ENCODE results near the gene KANSL3. TPM values are rescaled to one million over a fixed set of nuclear protein-coding genes. Genes with fewer than 3 reads are reported as not detected.

KANSL3 gene
- total and polyA plus RNA-seq, 9 of the 15 experiments (the other 6 are each of a cell fraction or from before 2014, with no cell fraction given) = 11.3 to 43.7 (median 27.9) TPM

GRCh38 chr2:96564026-96564425, 74.1 kb downstream of the KANSL3 start (continued):
- TF ChIP-seq, protein P1, sequence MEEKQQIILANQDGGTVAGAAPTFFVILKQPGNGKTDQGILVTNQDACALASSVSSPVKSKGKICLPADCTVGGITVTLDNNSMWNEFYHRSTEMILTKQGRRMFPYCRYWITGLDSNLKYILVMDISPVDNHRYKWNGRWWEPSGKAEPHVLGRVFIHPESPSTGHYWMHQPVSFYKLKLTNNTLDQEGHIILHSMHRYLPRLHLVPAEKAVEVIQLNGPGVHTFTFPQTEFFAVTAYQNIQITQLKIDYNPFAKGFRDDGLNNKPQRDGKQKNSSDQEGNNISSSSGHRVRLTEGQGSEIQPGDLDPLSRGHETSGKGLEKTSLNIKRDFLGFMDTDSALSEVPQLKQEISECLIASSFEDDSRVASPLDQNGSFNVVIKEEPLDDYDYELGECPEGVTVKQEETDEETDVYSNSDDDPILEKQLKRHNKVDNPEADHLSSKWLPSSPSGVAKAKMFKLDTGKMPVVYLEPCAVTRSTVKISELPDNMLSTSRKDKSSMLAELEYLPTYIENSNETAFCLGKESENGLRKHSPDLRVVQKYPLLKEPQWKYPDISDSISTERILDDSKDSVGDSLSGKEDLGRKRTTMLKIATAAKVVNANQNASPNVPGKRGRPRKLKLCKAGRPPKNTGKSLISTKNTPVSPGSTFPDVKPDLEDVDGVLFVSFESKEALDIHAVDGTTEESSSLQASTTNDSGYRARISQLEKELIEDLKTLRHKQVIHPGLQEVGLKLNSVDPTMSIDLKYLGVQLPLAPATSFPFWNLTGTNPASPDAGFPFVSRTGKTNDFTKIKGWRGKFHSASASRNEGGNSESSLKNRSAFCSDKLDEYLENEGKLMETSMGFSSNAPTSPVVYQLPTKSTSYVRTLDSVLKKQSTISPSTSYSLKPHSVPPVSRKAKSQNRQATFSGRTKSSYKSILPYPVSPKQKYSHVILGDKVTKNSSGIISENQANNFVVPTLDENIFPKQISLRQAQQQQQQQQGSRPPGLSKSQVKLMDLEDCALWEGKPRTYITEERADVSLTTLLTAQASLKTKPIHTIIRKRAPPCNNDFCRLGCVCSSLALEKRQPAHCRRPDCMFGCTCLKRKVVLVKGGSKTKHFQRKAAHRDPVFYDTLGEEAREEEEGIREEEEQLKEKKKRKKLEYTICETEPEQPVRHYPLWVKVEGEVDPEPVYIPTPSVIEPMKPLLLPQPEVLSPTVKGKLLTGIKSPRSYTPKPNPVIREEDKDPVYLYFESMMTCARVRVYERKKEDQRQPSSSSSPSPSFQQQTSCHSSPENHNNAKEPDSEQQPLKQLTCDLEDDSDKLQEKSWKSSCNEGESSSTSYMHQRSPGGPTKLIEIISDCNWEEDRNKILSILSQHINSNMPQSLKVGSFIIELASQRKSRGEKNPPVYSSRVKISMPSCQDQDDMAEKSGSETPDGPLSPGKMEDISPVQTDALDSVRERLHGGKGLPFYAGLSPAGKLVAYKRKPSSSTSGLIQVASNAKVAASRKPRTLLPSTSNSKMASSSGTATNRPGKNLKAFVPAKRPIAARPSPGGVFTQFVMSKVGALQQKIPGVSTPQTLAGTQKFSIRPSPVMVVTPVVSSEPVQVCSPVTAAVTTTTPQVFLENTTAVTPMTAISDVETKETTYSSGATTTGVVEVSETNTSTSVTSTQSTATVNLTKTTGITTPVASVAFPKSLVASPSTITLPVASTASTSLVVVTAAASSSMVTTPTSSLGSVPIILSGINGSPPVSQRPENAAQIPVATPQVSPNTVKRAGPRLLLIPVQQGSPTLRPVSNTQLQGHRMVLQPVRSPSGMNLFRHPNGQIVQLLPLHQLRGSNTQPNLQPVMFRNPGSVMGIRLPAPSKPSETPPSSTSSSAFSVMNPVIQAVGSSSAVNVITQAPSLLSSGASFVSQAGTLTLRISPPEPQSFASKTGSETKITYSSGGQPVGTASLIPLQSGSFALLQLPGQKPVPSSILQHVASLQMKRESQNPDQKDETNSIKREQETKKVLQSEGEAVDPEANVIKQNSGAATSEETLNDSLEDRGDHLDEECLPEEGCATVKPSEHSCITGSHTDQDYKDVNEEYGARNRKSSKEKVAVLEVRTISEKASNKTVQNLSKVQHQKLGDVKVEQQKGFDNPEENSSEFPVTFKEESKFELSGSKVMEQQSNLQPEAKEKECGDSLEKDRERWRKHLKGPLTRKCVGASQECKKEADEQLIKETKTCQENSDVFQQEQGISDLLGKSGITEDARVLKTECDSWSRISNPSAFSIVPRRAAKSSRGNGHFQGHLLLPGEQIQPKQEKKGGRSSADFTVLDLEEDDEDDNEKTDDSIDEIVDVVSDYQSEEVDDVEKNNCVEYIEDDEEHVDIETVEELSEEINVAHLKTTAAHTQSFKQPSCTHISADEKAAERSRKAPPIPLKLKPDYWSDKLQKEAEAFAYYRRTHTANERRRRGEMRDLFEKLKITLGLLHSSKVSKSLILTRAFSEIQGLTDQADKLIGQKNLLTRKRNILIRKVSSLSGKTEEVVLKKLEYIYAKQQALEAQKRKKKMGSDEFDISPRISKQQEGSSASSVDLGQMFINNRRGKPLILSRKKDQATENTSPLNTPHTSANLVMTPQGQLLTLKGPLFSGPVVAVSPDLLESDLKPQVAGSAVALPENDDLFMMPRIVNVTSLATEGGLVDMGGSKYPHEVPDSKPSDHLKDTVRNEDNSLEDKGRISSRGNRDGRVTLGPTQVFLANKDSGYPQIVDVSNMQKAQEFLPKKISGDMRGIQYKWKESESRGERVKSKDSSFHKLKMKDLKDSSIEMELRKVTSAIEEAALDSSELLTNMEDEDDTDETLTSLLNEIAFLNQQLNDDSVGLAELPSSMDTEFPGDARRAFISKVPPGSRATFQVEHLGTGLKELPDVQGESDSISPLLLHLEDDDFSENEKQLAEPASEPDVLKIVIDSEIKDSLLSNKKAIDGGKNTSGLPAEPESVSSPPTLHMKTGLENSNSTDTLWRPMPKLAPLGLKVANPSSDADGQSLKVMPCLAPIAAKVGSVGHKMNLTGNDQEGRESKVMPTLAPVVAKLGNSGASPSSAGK (IDR thresholded peaks at IDR 0.05) = no peak
- TF ChIP-seq ZNF77 (CRISPR knock-in tag; IDR thresholded peaks at IDR 0.05) = no peak
- TF ChIP-seq MXI1 (IDR thresholded peaks at IDR 0.05; ENCODE audit: low read depth, low read length) = no peak
- TF ChIP-seq KHSRP (IDR thresholded peaks at IDR 0.05) = no peak
- no peak for TF ChIP-seq AFF4 (CRISPR knock-in tag; IDR thresholded peaks at IDR 0.05)

Data from K562 (cell line).